Endothelial cell of umbilical vein (primary cell): ENCODE measurements around the gene DDX10. TPM values are rescaled to one million over a fixed set of nuclear protein-coding genes. Genes with fewer than 3 reads are reported as not detected.

ENCODE experiments used
- BruUV-seq: library from RNA; stranded (reverse); fragments of 400-500 nt; replicated peaks from 2 replicates; lab custom pipeline; 2021; lab: Mats Ljungman, UMichigan
- CTCF ChIA-PET: fragments of 300-600, 350-600 bp; sonication (Branson Sonifier 250); formaldehyde crosslinking; loops from one replicate; lab custom pipeline; 2021; ENCODE audit warnings: antibody characterized with exemption, inconsistent platforms; lab: Charles Lee
- POLR2A ChIA-PET: fragments of 300-600, 350-600 bp; sonication (Branson Sonifier 250); formaldehyde crosslinking; loops from one replicate; lab custom pipeline; 2021; ENCODE audit warnings: antibody characterized with exemption, inconsistent platforms; lab: Charles Lee
- DNase-seq: peaks from one replicate; pipeline ENCODE4 v3.0.0-alpha.2; 2011; ENCODE audit warnings: low read depth, low spot score
- FAIRE-seq: peaks from 2 replicates; lab custom pipeline; 2011; peaks lifted over from hg19 to GRCh38; lab: Jason Lieb, UNC
- H2AFZ ChIP-seq: 2 replicates; pipeline ENCODE4 v1.6.0; 2012; ENCODE audit warnings: low read depth, low read length, control low read depth, inconsistent platforms
- H3K27ac ChIP-seq: 2 replicates; pipeline ENCODE4 v1.5.1; 2011; ENCODE audit warnings: low read depth, mild to moderate bottlenecking, control low read depth, low read length, moderate library complexity; ENCODE audit not compliant: insufficient read depth
- H3K27me3 ChIP-seq, 2 experiments: 2 replicates each; pipeline versions ENCODE4 v1.6.0 to v1.6.1; 2011; ENCODE audit warnings: low read length in 2 of 2, mixed read lengths in 1 of 2; ENCODE audit not compliant: control insufficient read depth in 2 of 2, insufficient read depth in 2 of 2
- H3K36me3 ChIP-seq, 2 experiments: 2 replicates in 1 of 2; 3 replicates in 1 of 2; pipeline ENCODE4 v1.5.1; 2011; ENCODE audit warnings: low read length in 2 of 2, mild to moderate bottlenecking in 1 of 2, moderate library complexity in 1 of 2; ENCODE audit not compliant: control insufficient read depth in 2 of 2, insufficient read depth in 2 of 2; ENCODE audit errors: extremely low read depth in 1 of 2
- H3K4me1 ChIP-seq: 3 replicates; pipeline ENCODE4 v1.5.1; 2011; ENCODE audit warnings: mild to moderate bottlenecking, low read length; ENCODE audit not compliant: control insufficient read depth, insufficient read depth; ENCODE audit errors: extremely low read depth
- H3K4me2 ChIP-seq: 2 replicates; pipeline ENCODE4 v1.6.1; 2011; ENCODE audit warnings: low read length, control low read depth, mixed read lengths; ENCODE audit not compliant: insufficient read depth
- H3K4me3 ChIP-seq, 3 experiments: fragments of 200-600 bp in 1 of 3; sonication (generic), shearing (Covaris generic) in 1 of 3; replicated peaks in 1 of 3; 2 replicates each; pipeline ENCODE4 v1.5.1; 2011 to 2016; ENCODE audit warnings: control low read depth in 3 of 3, low read length in 3 of 3, mild to moderate bottlenecking in 2 of 3, inconsistent platforms in 1 of 3, low read depth in 1 of 3, moderate library complexity in 1 of 3; ENCODE audit not compliant: insufficient read depth in 1 of 3
- H3K79me2 ChIP-seq: 2 replicates; pipeline ENCODE4 v1.6.0; 2012; ENCODE audit warnings: low read length, inconsistent platforms; ENCODE audit not compliant: control insufficient read depth, insufficient read depth
- H3K9ac ChIP-seq: replicated peaks from 2 replicates; pipeline ENCODE3; 2011; ENCODE audit warnings: low read length, control low read depth; ENCODE audit not compliant: insufficient read depth; ENCODE audit errors: extremely low read depth
- H3K9me1 ChIP-seq: replicated peaks from 3 replicates; pipeline ENCODE4 v1.6.0; 2011; ENCODE audit warnings: mild to moderate bottlenecking, low read length; ENCODE audit not compliant: control insufficient read depth, insufficient read depth; ENCODE audit errors: extremely low read depth
- H3K9me3 ChIP-seq: replicated peaks from 2 replicates; pipeline ENCODE4 v1.5.1; 2012; ENCODE audit warnings: low read length, inconsistent platforms; ENCODE audit not compliant: control insufficient read depth, insufficient read depth
- H4K20me1 ChIP-seq: replicated peaks from 2 replicates; pipeline ENCODE3; 2011; ENCODE audit warnings: mild to moderate bottlenecking, low read length; ENCODE audit not compliant: control insufficient read depth, insufficient read depth; ENCODE audit errors: extremely low read depth
- CTCF ChIP-seq, 2 donors: IDR thresholded peaks; 1 replicate in 1 of 2; 2 replicates in 1 of 2; pipeline ENCODE4 v1.5.1; 2011; ENCODE audit warnings: low read length in 2 of 2, mild to moderate bottlenecking in 2 of 2, moderate library complexity in 2 of 2, control low read depth in 1 of 2, inconsistent platforms in 1 of 2, low read depth in 1 of 2; ENCODE audit not compliant: insufficient read depth in 1 of 2; ENCODE audit errors: extremely low read depth in 1 of 2
- EZH2 ChIP-seq: IDR thresholded peaks from 2 replicates; pipeline ENCODE4 v1.6.1; 2012; ENCODE audit warnings: borderline replicate concordance, low read depth, mild to moderate bottlenecking, moderate library complexity, low read length, inconsistent platforms; ENCODE audit not compliant: severe bottlenecking
- FOS ChIP-seq: IDR thresholded peaks from 2 replicates; pipeline ENCODE4 v1.6.1; 2011; ENCODE audit warnings: mild to moderate bottlenecking, low read length, moderate library complexity, borderline replicate concordance; ENCODE audit not compliant: insufficient read depth
- GATA2 ChIP-seq: IDR thresholded peaks from 2 replicates; pipeline ENCODE4 v1.7.0; 2011; ENCODE audit warnings: low read depth, mild to moderate bottlenecking, moderate library complexity, mixed read lengths, low read length; ENCODE audit not compliant: insufficient read length, insufficient read depth
- JUN ChIP-seq: IDR thresholded peaks from 2 replicates; pipeline ENCODE4 v1.6.1; 2011; ENCODE audit warnings: borderline replicate concordance, low read depth; ENCODE audit not compliant: insufficient read length, insufficient read depth
- MAX ChIP-seq: IDR thresholded peaks from 2 replicates; pipeline ENCODE4 v1.6.1; 2011; ENCODE audit not compliant: insufficient read depth, insufficient read length
- MYC ChIP-seq: IDR thresholded peaks from one replicate; pipeline ENCODE4 v1.6.1; 2011; ENCODE audit warnings: mild to moderate bottlenecking, low read depth, low read length
- POLR2A ChIP-seq: IDR thresholded peaks from 2 replicates; pipeline ENCODE4 v1.6.1; 2012; ENCODE audit warnings: low read depth, mild to moderate bottlenecking, control low read depth, low read length
- POLR2AphosphoS5 ChIP-seq: IDR thresholded peaks from 2 replicates; pipeline ENCODE4 v1.6.1; 2012; ENCODE audit warnings: low read depth, mild to moderate bottlenecking, control low read depth, low read length, moderate library complexity; ENCODE audit not compliant: insufficient read depth
- dilution Hi-C: fragments of 300-500 bp; cut with MboI; formaldehyde crosslinking; loops from one replicate; pipeline ENCODE4 v1.15.0; 2019; ENCODE audit warnings: low sequenced_read_pairs; ENCODE audit not compliant: extremely low pct_ligation_motif_present
- intact Hi-C: fragments of 100-400 bp; cut with micrococcal nuclease; formaldehyde crosslinking; loops from one replicate; pipeline ENCODE4 v1.10.0; 2022
- polyA plus RNA-seq, 4 experiments: library from polyadenylated mRNA; depleted of rRNA in 3 of 4; stranded (reverse) in 3 of 4; unstranded in 1 of 4; fragments of >200 nt; gene quantifications; 2 replicates each; pipeline versions ENCODE4 v1.2.1 to v1.2.3, GENCODE V29; 2011 to 2012; ENCODE audit warnings: missing spikeins in 1 of 4
- total RNA-seq: library from RNA; stranded (reverse); gene quantifications from 2 replicates; pipeline ENCODE4 v1.2.3, GENCODE V29; 2021

Gene DDX10
- total and polyA plus RNA-seq, 2 donors (not counting 3 experiments of a cell fraction or from before 2014, with no cell fraction given) = 29.8 to 35.2 TPM

GRCh38 chr11:108708173-108708572 lies 43.3 kb downstream of the DDX10 start:
- no peak overlapping the region for H3K9ac ChIP-seq
- no peak overlapping the region for H3K27ac ChIP-seq
- no peaks in the 10 kb centered on the region for H3K27me3 ChIP-seq
- ChIA-PET POLR2A (interaction anchor here (0.7 kb wide), 1 partner anchor 578 kb away, joined by 9 read pairs; no protein-coding TSS in a partner anchor), CTCF (interaction anchor here (0.7 kb wide), 1 partner anchor 323 kb away, joined by 4 read pairs; no protein-coding TSS in a partner anchor)
- H3K4me2 ChIP-seq = no peak overlapping the region
- peaks cover 8% of the 10 kb centered on the region for H3K79me2 ChIP-seq
- no peaks in the 10 kb centered on the region for H4K20me1 ChIP-seq
- peaks cover 0 to 2% of the 10 kb centered on the region in 2 experiments for H3K36me3 ChIP-seq
- H3K9me3 ChIP-seq = no peaks in the 10 kb centered on the region
- BruUV-seq = no TSS peak
- H3K4me1 ChIP-seq = no peaks in the 10 kb centered on the region
- no peaks in the 10 kb centered on the region for H3K9me1 ChIP-seq
- DNase-seq (no peak), FAIRE-seq (no peak)
- TF ChIP-seq GATA2 (no peak), POLR2A (no peak), CTCF (IDR thresholded peaks at IDR 0.05; ENCODE audit: extremely low read depth in 1 of 2, insufficient read depth in 1 of 2, low read depth in 1 of 2, low read length in 2 of 2) (no peak), JUN (no peak), FOS (no peak), MYC (no peak), POLR2AphosphoS5 (no peak), MAX (no peak), EZH2 (no peak)
- H3K4me3 ChIP-seq = no peak overlapping the region
- dilution Hi-C loops (no loop called here), intact Hi-C loops (no loop called here)
- no peak overlapping the region for H2AFZ ChIP-seq
